NCI-H2029 treated with DMSO at 0.1 percent for 48 hours (cell line): Measurements from ENCODE around the gene SMARCD1.
A peak's percentile ranks its signal among the peaks of the same experiment; 100 is the strongest.

Source experiments
- DNase-seq: peaks from one replicate; lab custom pipeline; 2025; lab: John Stamatoyannopoulos, UW

Gene SMARCD1

DNA sequence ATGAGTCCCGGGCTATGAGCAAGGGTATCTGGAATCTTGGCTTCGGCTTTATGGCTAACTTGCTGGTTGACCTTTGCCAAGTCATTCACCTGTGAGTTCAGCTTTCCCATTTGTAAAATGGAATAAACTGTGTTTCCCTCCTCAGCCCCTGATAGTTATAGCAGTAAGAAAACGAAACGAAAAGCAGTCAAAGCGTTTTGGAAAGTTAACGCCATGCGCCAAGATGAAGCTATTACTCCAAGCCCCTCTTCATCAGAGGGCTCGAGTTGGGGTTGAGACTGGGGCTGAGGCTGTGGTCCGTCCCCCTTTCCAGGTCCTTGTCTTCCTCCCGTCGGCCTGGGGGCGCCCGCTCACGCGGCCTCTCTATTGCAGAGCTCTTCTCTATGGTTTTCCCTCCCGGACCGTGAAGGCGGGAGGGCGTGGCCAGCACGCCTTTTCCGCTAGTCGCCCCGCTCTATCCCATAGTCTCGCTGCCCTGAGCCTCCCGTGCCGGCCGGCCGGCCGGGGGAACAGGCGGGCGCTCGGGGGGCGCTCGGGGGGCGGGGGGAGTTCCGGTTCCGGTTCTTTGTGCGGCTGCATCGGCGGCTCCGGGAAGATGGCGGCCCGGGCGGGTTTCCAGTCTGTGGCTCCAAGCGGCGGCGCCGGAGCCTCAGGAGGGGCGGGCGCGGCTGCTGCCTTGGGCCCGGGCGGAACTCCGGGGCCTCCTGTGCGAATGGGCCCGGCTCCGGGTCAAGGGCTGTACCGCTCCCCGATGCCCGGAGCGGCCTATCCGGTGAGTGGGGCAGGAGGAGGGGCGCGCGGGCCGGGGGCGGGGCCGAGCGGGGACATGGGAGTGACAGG lies at the start of gene SMARCD1:
SMARCD1 (plus strand) TSS at position 568 of the 840 bp plus-strand sequence; CDS start at position 596, 28 bp downstream.
- DNase-seq: peak; percentile 78

DNA sequence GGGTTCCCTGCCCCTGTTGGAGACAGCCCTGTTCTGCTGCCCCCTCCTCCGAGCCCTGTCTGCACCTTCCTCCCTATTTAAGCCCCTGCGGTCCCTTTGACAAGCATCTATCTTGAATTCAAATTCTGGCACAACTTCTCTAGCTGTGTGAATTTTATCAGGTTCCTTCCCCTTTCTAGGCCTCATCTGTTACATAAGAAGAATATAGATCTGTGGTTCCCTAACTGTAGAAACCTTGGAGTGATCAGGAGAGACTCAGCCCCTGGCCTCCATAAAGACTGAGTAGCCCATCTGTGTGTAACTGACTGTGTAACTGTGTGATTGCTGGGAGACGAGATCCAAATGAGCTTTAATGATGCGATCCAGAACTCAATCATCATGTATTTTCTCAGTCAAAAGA lies 46.8 kb upstream of the SMARCD1 start:
- DNase-seq: no peak

DNA sequence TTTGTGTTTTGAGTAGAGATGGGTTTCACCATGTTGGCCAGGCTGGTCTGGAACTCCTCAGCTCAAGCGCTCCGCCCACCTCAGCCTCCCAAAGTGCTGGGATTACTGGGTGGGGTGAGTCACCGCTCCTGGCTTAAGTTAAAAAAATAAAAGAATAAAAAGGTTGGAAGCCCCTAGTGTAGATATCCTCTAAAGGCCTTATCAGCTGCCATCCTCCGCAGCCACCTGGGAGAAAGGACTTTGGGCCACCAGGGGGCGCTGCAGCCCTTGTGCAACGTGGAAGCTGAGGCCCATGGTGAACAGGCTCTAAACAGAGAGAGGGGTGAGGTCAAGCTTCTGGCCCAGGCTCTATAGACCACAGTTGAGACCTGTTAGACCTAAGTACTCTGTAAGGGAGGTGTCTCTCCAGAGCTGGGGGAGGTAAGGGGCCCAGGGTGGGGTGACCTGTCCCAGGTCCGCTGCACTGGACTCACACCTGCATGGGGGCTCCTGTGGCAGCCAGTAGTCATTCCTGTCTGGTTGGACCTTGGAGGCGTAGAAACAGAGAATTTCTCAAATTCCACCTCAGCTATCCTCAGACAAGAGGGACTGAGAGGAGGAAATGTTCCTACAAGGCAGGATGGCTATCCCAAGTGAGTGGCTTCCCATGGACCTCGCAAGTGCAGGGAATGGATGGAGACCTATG lies 45.8 kb upstream of the SMARCD1 start:
- DNase-seq: peak; percentile 41

DNA sequence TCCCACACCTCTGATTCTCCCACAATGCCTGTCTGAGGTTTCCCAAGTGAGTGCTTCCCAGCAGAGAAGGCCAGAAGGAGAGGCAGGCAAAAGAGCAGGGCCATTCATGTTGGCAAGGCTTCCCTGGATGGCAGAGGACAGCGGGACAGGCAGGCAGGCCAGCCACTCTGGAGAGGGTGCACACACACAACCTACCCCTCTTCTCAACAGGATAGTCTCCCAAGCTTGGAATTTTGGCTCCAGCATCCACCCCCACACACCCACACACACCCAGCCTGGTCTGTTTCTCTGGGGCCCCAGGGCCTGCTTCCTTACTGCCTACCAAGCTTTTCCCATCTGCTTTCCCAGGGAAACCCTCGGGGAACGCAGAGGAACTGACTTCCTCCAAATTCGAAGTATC lies 44.5 kb upstream of the SMARCD1 start:
- DNase-seq: no peak

DNA sequence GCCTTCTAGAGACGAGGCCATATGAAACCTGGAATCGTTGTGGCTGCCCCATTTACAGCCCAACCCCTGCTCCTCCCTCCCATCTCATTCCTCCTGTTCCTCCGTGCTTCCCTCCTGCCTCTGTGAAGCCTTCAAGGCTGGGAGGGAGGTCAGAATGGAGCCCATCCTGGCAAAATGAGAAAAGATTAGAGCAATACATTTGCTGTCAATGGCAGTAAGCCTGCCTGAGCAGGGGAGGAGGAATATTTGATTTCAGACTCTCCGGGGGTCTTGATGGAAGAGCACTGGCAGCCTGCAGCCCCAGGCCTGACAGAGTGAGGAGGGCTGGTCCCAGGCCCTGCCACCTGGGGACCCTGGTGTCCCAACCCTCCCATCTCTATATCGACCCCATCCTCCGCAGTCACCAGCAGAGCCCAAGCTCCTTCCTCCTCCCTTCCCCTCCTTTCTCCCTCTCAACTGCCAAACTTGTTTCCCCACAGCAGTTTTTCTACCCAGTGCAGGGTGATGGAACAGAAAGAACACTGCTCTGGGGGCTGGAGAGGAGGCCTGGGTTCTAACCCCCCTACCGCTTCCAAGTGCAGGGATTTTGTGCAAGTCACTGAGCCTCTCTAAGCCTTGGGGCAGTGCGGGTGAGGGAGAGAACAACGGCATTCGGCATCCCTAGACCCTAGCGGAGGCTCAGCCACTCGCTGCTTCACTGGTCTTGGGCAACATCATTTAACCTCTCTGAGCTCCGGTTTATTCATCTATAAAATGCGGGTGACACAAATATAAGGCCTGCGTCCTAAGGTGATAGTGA lies 43.9 kb upstream of the SMARCD1 start:
- DNase-seq: no peak

DNA sequence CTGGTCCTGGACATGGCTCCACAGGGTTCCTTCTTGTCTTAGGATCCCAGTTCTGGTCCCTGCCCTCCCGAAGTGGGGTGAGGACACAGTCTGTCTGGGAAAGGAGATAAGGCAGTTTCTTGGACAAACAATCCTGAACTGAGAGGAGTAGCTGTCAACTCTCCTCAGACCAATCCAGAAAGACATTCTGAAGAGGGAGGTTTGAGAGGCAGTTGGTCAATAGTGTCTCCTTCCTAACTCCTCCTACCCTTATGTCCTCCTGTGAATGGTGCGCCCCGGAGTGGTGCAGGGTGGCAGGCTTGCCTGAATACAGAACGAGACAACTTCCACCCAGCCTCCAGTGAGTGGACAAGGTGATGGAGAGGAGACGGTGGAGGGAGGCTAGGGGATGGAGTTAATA lies 43.2 kb upstream of the SMARCD1 start:
- DNase-seq: no peak

DNA sequence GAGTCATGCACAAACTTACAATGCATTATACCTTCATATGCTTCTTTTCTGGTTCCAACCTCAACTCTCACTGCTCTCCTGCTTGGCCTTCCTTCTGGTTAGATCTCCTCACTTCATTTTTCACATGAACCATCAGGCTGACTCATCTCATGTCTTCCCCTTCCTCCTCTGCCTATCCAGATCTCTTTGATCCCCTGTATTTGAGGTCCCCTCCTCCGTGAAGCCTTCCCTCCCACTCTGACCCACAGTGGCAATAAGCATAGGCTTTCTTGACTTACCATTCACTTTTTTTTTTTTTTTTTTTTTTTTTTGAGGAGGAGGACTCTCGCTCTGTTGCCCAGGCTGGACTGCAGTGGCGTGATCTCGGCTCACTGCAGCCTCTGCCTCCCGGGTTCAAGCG lies 42.4 kb upstream of the SMARCD1 start:
- DNase-seq: no peak

DNA sequence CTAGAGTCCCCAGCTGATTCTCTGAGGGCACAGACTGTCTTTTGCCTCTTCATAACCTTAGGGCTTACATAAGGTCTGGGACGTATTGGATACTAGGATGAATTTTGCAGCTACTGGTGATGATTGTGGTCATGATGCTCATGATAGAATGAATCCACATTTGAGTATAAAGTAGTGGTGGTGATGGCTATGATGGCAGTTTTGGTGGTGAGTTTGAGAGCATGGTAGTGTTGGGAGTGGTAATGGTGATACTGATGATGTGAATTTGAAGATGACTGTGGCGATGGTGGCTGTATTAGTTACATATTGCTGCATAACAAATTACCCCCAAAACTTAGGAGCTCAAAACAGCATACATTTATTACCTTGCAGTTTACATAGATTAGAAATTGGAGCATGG lies 41.8 kb upstream of the SMARCD1 start:
- no peak for DNase-seq

DNA sequence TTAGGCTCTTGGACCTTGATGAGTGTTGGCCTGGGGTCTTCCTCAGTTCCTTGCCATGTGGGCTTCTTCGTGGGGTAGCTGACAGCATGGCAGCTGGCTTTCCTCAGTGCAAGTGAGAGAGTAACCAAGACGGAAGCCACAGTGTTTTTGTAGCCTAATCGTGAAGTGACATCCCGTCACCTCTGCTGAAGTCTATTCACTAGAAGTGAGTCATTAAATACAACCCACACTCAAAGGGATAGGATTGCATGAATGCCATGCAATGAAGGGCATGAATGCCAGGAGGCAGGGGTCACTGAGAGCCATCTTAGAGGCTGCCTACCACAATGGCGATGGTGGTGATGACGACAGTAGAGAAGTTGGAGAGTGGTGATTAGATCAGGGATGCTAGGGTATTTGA lies 41.3 kb upstream of the SMARCD1 start:
- no peak for DNase-seq

DNA sequence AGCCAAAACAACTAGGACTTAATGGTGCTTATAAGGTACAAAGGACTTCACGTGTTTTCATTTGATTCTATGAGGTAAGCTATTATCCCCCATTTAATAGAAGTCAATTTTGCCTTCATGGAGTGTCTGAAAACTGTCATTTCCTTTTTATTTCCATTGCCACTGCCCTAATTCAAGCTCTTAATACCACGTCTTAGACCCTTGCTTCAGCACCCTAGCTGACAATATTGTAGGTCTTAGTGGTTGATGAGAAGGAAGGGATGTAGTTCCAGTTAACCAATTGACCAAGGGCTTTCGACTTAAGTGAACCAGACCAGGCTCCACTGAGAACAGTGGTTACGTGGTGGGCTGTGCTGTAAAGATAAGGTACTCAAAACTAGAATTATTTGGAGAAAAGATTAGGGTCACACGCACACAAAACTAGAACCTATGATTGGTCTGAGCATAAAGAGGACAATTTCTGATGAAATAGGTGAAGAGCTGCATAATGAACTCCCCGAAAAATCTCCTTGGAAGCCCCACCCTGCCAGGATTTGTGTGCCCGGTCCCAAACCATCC lies 37.4 kb upstream of the SMARCD1 start:
- DNase-seq: no peak

DNA sequence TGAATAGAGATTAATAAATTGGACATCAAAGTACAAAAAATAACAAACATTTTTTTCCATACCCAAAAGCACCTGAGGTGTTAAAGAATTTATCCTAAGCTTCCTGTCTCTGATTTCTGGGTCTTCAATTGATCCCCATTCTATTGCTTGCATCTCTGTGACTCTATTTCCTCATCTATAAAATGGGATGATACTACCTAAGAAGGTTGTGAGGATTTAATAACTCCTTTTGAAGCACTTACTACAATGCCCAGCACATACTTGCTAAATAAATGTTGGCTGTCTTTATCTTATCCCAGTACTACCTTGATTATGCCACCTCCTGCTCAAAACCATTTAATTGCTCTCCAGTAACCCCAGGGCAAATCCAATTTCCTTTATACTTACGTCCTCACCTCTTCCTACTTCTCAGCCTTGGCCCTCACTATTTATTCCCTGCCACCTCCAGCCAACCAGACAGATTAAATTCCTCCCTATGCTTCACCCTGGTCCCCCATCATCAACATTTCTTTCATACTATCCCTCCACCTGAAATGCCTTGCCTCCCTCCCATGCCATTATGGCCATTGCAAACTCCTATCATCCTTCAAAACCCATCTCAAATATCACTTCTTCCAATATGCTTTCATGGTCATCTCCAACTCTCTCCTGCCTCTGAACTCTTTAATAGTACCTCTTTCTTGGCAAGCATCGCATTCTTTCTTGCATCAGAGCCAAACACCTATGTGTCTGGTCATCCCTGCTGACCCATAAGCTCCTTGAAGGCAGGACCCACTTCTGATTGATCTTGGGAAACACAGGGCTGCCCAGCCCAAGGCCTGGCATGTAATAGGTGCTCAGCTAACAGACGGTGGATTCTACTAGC lies 35.7 kb upstream of the SMARCD1 start:
- DNase-seq: no peak

DNA sequence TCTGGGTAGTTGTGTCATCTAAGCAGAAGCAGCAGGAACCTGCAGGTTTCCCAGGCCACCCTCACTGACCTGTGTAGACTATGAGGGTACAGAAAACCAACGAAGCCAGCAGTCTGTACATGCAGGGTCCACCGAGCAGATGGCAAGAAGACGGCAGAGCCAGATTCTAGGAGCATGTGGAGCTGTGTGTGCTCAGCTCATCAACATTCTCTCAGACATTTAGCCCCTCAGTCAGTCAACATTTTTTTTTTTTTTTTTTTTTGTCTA lies 35.1 kb upstream of the SMARCD1 start:
- DNase-seq: no peak

DNA sequence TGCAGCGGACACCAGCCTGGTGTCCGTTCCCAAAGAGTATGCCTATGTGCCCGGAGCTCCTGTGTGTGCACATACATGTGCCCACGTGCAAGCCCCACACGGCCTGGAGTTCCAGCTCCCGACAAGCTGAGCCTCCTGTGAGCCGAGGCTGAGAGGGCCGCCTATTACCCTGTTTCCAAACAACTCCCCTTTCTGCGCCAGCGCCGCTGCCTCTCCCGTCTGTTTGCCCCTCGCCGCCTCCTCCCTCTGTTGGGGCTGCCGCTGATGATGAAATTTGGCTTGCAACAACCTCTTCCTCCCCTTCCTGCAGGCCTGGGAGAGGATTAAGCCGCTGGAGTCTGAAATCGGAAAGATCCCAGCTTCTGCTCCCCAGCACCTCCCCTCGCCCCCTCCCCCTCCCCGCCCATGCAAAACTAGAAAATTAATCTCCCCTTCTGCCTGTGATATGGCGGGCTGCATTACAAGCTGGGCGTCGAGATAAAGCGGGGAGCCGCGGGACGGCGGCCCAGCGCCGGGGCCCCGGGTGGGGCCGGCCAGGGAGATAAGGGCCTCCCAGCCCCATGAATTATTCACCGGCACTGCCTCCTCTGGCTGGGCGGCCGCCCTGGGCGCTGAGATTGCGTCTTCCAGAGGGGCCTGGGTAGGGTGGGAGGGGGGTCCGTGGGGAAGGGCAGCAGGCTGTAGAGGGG lies 34.6 kb upstream of the SMARCD1 start:
- DNase-seq: no peak

DNA sequence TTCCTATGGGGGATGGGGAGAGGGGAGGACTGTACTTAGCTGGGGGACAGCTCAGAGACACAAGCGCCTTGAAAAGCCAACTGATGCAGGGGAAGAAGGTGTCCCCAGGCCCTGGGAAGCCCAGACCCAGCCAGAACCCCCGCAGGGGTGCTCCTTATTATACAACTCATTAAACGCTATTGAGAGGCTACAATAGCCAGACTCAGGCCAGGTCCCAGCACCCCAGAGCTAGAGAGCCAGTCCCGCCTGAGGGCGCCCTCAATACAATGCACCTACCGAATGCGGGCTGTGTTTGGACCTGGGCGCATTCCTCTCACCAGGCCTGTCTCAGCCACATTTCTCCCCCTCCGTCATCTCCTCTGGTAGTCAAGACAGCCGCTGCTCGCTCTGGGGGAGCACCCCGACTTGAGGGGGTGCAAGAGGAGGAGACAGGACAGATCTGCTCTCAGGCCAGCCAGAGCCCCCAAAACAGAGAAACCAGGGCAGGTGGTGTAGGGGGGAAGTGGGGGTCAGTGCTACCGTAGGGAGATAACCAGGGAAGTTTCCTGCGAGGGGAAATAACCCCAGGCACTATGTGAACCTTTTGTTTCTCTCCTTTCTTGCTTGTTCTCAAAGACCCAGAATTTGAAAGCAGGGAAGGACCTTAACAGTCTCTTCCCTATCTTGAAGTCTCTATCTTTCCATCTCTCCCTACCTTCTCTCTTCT lies 33.9 kb upstream of the SMARCD1 start:
- DNase-seq: no peak

DNA sequence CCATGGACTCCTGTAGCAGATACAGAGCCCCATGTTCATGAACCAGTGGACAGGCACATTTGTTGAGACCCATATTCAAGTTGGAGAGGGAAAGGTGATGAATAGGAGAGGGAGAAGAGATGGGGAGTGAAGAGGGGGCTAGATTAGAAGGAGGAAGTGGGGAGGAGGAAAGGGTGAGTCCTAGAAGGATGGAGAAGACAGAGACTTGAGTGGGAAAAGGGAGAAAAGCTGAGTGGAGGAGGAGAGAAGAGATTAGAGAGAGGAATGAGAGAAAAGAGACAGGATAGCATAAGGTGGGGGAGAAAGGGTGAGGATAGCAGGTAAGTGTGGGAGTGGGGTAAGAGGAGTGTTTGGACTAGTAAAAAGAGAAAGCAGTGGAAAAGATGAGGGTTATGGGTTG lies 32.6 kb upstream of the SMARCD1 start:
- no peak for DNase-seq

DNA sequence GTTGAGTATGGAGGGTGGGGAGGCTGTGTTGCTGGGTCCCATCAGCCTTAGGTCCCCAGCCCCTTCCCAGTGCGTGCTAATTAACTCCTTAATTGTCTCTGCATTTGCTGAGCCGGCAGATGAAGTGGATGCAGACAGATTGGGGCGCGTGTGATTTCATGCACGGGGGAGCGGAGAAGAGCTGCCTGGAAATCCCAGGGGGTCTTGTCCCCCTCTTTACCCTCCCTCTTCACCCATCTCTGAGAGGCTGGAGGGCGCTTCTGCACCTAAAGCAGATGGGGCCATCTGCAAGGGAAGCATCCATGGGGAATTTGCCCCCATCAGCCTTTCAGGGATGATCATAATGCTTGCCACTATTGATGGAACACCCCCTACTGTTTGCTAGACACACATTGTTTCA lies 32.2 kb upstream of the SMARCD1 start:
- DNase-seq: no peak

DNA sequence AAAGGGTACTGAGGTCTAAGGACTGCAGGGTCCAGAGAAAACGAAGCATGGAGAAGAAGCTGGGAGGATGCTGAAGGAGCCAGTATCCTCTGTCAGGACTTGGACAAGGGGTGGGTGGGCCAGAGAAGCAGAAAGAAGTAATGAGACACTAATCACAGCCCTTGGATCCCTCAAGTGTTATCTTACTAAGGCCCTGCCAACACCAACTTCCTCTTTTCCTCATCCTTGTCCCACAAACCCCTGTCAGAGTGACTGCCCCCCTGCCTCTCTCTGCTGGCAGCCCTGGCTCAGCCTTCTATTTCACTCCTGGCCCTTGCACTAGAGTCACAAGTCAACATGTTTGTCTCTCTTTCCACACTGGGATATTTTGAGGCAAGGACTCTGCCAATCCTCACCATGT lies 31.6 kb upstream of the SMARCD1 start:
- DNase-seq: no peak

DNA sequence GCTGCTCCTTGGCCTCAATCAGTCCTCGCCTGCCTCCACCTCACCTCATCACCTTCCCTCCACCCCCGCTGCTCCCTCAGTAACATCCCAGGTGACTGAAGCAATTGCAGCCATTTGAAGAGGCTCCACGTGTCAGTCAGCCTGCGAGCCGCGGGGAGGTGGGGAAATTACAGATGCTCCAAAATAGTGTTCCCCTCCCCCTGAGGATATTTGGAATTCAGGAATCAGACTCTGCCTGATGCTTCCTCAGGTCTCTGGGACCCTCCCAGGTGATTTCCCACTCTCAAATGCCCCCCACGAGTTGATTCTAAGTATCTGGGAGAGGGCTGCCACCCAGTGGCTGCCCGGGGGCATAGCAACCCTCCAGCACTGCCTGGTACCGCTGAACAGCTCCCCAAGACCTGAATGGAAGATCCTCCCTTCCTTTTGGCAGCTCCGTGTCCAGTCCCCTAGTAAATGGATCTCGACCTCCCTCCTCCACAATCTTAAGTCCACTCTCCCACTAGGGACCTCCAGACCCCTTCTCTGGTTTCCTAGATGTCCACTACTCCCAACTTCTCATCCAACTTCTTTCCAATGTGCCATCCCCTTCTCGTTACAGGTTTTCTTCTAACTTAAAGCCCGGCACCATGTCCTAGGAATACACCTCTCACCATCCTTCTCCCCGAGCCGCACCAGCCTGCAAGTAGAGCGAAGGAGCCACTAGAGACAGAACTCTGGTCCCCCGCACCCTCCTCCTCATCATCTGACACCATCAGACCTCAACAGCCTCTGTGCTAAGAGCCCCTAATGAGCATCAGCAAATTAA lies 29.1 kb upstream of the SMARCD1 start:
- DNase-seq: no peak

DNA sequence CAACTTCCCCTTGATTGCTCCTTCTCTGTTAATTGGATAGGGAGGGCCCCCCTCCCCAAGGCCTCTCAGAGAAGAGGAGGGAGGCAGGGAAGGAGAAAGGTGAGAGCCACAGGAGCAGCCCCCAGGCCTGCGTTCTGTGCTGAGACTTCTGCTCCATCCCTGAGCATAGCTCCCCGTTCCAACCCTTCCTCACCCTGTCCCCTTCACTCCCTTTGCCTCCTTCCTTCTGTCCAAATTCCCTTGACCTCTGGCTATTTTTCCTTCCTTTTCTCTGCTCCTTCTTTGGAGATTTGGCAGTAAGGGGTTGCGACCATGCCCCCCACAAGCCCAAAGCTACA lies 28.5 kb upstream of the SMARCD1 start:
- no peak for DNase-seq
